HG02678 (cell line): Measurements from ENCODE around the gene MIB1.
"Not testable (repeated sequence)": the region's sequence is repeated elsewhere in the genome, so short reads cannot be mapped to it uniquely, and the experiment has no call there.

Experiments used
- ATAC-seq: cut with Tn5 transposase; IDR thresholded peaks from one replicate; pipeline ENCODE4 v1.9.1; 2021; ENCODE audit warnings: mild to moderate bottlenecking, moderate library complexity; ENCODE audit not compliant: unreplicated experiment

The MIB1 gene

GRCh38 chr18:21740538-21741311, at the start of gene MIB1:
Gene MIB1, plus strand, starts transcription at chr18:21740792. Its CDS starts 792 bp downstream, at chr18:21741584.
- ATAC-seq: peak; percentile 97

GRCh38 chr18:21693322-21693721, 47.3 kb upstream of the MIB1 start:
- no peak for ATAC-seq

GRCh38 chr18:21700528-21701075, 40.0 kb upstream of the MIB1 start:
- no peak for ATAC-seq

GRCh38 chr18:21701621-21702020, 39.0 kb upstream of the MIB1 start:
- no peak for ATAC-seq

- no peak for ATAC-seq
Observed at GRCh38 chr18:21702602-21703001, 38.0 kb upstream of the MIB1 start.

- no peak for ATAC-seq
Observed at GRCh38 chr18:21703241-21703820, 37.3 kb upstream of the MIB1 start.

- peak; percentile 95 for ATAC-seq
Observed at GRCh38 chr18:21704603-21705364, 35.8 kb upstream of the MIB1 start, which contains the start of gene ABHD3. Gene ABHD3, minus strand, starts transcription at chr18:21704774. Its CDS starts 109 bp downstream, at chr18:21704665.

DNA sequence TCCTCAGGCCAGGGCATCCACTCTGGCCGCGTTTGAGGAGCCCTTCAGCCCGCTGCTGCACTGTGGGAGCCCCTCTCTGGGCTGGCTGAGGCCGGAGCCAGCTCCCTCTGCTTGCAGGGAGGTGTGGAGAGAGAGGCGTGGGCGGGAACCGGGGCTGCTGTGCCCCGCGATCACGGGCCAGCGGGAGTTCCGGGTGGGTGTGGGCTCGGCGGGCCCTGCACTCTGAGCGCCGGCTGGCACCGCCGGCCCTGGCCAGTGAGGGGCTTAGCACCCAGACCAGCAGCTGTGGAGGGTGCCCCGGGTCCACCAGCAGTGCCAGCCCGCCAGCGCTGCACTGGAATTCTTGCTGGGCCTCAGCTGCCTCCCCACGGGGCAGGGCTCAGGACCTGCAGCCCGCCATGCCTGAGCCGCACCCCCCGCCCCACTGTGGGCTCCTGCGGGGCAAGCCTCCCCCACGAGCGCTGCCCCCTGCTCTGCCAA, 34.2 kb upstream of the MIB1 start:
- no peak for ATAC-seq

DNA sequence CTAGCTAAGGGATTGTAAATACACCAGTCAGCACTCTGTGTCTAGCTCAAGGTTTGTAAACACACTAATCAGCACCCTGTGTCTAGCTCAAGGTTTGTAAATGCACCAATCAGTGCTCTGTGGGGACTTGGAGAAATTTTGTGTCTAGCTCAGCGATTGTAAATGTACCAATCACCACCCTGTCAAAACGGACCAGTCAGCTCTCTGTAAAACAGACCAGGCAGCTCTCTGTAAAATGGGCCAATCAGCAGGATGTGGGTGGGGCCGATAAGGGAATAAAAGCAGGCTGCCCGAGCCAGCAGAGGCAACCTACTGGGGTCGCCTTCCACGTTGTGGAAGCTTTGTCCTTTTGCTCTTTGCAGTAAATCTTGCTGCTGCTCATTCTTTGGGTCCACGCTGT, 33.5 kb upstream of the MIB1 start:
- not testable (repeated sequence) for ATAC-seq

DNA sequence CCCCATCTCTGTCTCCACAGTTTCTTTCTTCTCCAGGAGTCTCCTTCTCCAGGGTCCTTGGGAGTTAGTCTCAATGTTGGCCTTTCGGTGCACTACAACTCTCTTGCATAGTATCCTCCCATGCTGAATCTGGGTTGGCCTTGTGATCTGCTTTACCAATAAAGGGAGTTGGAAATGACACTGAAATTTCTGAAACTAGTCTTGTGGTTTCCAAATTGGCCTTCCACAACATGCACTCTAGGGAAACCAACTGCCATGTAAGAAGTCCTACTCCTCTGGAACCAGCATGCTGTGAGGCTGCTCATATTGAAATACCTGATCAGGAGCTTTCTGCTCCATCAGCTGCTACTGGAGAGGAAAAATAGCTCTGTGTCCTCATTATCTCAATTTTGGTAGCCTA, 26.1 kb upstream of the MIB1 start:
- ATAC-seq: no peak

- ATAC-seq: no peak
Observed at GRCh38 chr18:21722687-21723086, 17.9 kb upstream of the MIB1 start.

- ATAC-seq: no peak
Observed at GRCh38 chr18:21725201-21725600, 15.4 kb upstream of the MIB1 start.

DNA sequence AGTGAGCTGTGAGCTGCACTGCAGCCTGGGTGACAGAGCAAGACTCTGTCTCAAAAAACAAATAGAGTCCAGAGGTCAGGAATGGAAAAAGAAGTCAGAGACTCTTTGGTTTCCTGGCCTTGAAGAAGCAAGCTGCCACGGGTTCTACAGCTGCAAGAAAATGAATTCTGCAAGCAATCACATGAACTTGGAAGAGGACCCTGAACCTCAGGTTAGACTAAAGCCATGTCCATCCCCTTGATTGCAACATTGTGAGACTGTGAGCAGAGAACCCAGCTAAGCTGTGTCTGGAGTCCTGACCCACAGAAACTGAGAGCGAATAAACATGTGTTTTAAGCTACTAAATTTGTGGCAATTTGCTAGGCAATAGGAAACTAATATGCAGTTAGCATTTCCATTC, 12.9 kb upstream of the MIB1 start:
- no peak for ATAC-seq

DNA sequence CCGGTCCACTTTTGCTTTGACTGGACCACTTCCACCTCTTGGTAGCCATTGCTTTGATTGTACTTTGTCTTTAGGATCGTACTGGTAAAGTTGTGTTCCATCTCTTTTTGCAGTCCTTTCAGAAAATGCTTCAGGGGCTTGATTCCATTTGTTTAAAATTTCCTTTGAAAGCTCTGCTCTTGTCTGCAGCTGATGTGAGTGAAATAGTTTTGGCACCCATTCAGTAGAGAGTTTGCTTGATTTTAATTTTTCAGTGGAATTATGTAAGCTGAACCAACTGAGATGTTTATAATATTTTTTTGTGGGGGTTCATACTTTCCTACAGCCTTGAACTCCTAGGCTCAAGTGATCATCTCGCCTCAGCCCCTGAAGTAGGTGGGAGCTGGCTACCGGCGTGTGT, 7.6 kb upstream of the MIB1 start:
- ATAC-seq: no peak

DNA sequence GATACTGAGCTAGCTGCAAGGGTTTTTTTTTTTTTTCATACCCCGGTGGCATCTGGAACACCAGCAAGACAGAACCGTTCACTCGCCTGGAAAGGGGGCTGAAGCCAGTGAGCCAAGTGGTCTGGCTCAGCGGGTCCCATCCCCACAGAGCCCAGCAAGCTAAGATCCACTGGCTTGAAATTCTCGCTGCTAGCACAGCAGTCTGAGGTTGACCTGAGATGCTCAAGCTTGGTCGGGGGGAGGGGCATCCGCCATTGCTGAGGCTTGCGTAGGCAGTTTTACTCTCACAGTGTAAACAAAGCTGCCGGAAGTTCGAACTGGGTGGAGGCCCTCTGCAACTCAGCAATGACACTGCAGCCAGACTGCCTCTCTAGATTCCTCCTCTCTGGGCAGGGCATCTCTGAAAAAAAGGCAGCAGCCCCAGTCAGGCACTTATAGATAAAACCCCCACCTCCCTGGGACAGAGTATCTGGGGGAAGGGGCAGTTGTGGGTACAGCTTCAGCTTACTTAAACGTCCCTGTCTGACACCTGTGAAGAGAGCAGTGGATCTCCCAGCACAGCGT, 5.1 kb upstream of the MIB1 start:
- ATAC-seq: no peak

GRCh38 chr18:21736926-21737325, 3.7 kb upstream of the MIB1 start:
- ATAC-seq: not testable (repeated sequence)

DNA sequence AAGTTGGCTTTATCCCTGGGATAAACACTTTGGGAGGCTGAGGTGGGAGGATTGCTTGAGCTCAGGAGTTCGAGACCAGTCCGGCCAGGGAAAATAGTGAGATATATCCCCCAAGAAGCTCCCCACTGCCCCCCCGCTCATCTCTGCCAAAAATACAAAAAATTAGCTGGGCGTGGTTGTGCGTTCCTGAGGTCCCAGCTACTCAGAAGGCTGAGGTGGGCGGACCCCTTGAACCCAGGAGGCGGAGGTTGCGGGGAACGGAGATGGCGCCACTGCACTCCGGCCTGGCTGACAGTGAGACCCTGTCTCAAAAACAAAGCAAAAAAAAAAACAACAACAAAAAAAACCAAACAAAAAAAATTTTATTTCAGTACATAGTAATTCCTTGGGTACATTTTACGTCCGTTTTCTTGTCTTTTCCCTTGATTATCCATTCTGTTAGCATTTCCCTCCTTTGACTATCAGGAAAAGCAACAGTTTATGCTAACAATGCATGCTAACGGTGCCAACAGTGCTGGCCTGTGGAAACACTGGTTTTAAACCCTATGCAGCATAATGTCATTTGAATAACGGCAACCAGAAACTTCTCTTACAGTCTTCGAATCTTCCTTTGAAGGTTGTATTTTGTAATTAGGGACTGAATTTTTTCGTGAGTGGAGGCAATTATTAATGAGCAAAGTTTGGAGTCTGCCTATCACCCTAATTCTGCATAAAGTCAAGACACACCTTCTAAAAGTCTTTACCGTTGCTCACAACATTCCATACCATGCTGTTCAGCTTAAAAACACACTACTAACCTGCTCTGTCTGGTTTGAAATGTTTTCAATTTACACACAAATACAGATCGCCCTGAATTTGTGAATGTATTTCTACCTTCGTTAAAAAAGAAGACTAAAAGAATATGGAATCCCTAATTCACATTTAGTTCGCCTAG, 721 bp upstream of the MIB1 start:
- ATAC-seq: peak; percentile 11

- ATAC-seq: no peak
Observed at GRCh38 chr18:21741312-21741561, 645 bp downstream of the MIB1 start.

DNA sequence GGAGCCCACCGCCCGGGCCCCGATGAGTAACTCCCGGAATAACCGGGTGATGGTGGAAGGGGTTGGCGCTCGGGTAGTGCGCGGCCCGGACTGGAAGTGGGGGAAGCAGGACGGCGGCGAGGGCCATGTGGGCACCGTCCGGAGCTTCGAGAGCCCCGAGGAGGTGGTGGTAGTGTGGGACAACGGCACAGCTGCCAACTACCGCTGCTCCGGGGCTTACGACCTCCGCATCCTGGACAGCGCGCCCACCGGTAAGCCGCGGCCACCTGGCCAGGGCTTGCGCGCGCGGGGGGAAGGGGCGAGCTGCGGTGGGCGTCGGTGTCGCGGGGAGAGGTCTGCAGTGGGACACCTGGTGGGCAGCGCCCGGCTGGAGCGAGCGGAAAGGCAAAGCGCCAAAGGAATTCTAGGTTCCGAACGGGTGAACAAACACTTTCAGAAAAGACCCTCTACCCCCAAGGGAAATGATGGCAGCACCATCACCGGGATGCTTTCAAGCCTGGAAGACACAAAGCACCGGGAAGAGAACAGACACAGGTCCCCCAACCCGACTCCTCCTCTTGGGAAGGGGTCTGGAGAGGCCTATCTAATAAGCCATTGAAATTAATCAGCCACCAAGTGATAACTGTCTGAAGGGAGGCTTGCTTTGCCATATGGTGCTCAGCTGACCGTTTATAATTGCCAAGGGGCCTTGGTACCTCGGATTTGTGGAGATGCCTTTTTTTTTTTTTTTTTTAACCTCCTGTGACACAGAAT, 1.1 kb downstream of the MIB1 start:
- peak; percentile 12 for ATAC-seq

- ATAC-seq: no peak
Observed at GRCh38 chr18:21742315-21742687, 1.7 kb downstream of the MIB1 start.
